Endothelial cell of umbilical vein (primary cell): Measurements from ENCODE around the gene ATG7. TPM values are rescaled to one million over a fixed set of nuclear protein-coding genes. Genes with fewer than 3 reads are reported as not detected.

Experiments
- BruUV-seq: library from RNA; stranded (reverse); fragments of 400-500 nt; replicated peaks from 2 replicates; lab custom pipeline; 2021; lab: Mats Ljungman, UMichigan
- CTCF ChIA-PET: fragments of 300-600, 350-600 bp; sonication (Branson Sonifier 250); formaldehyde crosslinking; loops from one replicate; lab custom pipeline; 2021; ENCODE audit warnings: antibody characterized with exemption, inconsistent platforms; lab: Charles Lee
- POLR2A ChIA-PET: fragments of 300-600, 350-600 bp; sonication (Branson Sonifier 250); formaldehyde crosslinking; loops from one replicate; lab custom pipeline; 2021; ENCODE audit warnings: antibody characterized with exemption, inconsistent platforms; lab: Charles Lee
- DNase-seq: peaks from one replicate; pipeline ENCODE4 v3.0.0-alpha.2; 2011; ENCODE audit warnings: low read depth, low spot score
- FAIRE-seq: peaks from 2 replicates; lab custom pipeline; 2011; peaks lifted over from hg19 to GRCh38; lab: Jason Lieb, UNC
- H2AFZ ChIP-seq: 2 replicates; pipeline ENCODE4 v1.6.0; 2012; ENCODE audit warnings: low read depth, low read length, control low read depth, inconsistent platforms
- H3K27ac ChIP-seq: 2 replicates; pipeline ENCODE4 v1.5.1; 2011; ENCODE audit warnings: low read depth, mild to moderate bottlenecking, control low read depth, low read length, moderate library complexity; ENCODE audit not compliant: insufficient read depth
- H3K27me3 ChIP-seq, 2 experiments: 2 replicates each; pipeline versions ENCODE4 v1.6.0 to v1.6.1; 2011; ENCODE audit warnings: low read length in 2 of 2, mixed read lengths in 1 of 2; ENCODE audit not compliant: control insufficient read depth in 2 of 2, insufficient read depth in 2 of 2
- H3K36me3 ChIP-seq, 2 experiments: 2 replicates in 1 of 2; 3 replicates in 1 of 2; pipeline ENCODE4 v1.5.1; 2011; ENCODE audit warnings: low read length in 2 of 2, mild to moderate bottlenecking in 1 of 2, moderate library complexity in 1 of 2; ENCODE audit not compliant: control insufficient read depth in 2 of 2, insufficient read depth in 2 of 2; ENCODE audit errors: extremely low read depth in 1 of 2
- H3K4me1 ChIP-seq: 3 replicates; pipeline ENCODE4 v1.5.1; 2011; ENCODE audit warnings: mild to moderate bottlenecking, low read length; ENCODE audit not compliant: control insufficient read depth, insufficient read depth; ENCODE audit errors: extremely low read depth
- H3K4me2 ChIP-seq: 2 replicates; pipeline ENCODE4 v1.6.1; 2011; ENCODE audit warnings: low read length, control low read depth, mixed read lengths; ENCODE audit not compliant: insufficient read depth
- H3K4me3 ChIP-seq, 3 experiments: fragments of 200-600 bp in 1 of 3; sonication (generic), shearing (Covaris generic) in 1 of 3; replicated peaks in 1 of 3; 2 replicates each; pipeline ENCODE4 v1.5.1; 2011 to 2016; ENCODE audit warnings: control low read depth in 3 of 3, low read length in 3 of 3, mild to moderate bottlenecking in 2 of 3, inconsistent platforms in 1 of 3, low read depth in 1 of 3, moderate library complexity in 1 of 3; ENCODE audit not compliant: insufficient read depth in 1 of 3
- H3K79me2 ChIP-seq: 2 replicates; pipeline ENCODE4 v1.6.0; 2012; ENCODE audit warnings: low read length, inconsistent platforms; ENCODE audit not compliant: control insufficient read depth, insufficient read depth
- H3K9ac ChIP-seq: replicated peaks from 2 replicates; pipeline ENCODE3; 2011; ENCODE audit warnings: low read length, control low read depth; ENCODE audit not compliant: insufficient read depth; ENCODE audit errors: extremely low read depth
- H3K9me1 ChIP-seq: replicated peaks from 3 replicates; pipeline ENCODE4 v1.6.0; 2011; ENCODE audit warnings: mild to moderate bottlenecking, low read length; ENCODE audit not compliant: control insufficient read depth, insufficient read depth; ENCODE audit errors: extremely low read depth
- H3K9me3 ChIP-seq: replicated peaks from 2 replicates; pipeline ENCODE4 v1.5.1; 2012; ENCODE audit warnings: low read length, inconsistent platforms; ENCODE audit not compliant: control insufficient read depth, insufficient read depth
- H4K20me1 ChIP-seq: replicated peaks from 2 replicates; pipeline ENCODE3; 2011; ENCODE audit warnings: mild to moderate bottlenecking, low read length; ENCODE audit not compliant: control insufficient read depth, insufficient read depth; ENCODE audit errors: extremely low read depth
- EZH2 ChIP-seq: IDR thresholded peaks from 2 replicates; pipeline ENCODE4 v1.6.1; 2012; ENCODE audit warnings: borderline replicate concordance, low read depth, mild to moderate bottlenecking, moderate library complexity, low read length, inconsistent platforms; ENCODE audit not compliant: severe bottlenecking
- FOS ChIP-seq: IDR thresholded peaks from 2 replicates; pipeline ENCODE4 v1.6.1; 2011; ENCODE audit warnings: mild to moderate bottlenecking, low read length, moderate library complexity, borderline replicate concordance; ENCODE audit not compliant: insufficient read depth
- GATA2 ChIP-seq: IDR thresholded peaks from 2 replicates; pipeline ENCODE4 v1.7.0; 2011; ENCODE audit warnings: low read depth, mild to moderate bottlenecking, moderate library complexity, mixed read lengths, low read length; ENCODE audit not compliant: insufficient read length, insufficient read depth
- JUN ChIP-seq: IDR thresholded peaks from 2 replicates; pipeline ENCODE4 v1.6.1; 2011; ENCODE audit warnings: borderline replicate concordance, low read depth; ENCODE audit not compliant: insufficient read length, insufficient read depth
- MYC ChIP-seq: IDR thresholded peaks from one replicate; pipeline ENCODE4 v1.6.1; 2011; ENCODE audit warnings: mild to moderate bottlenecking, low read depth, low read length
- POLR2A ChIP-seq: IDR thresholded peaks from 2 replicates; pipeline ENCODE4 v1.6.1; 2012; ENCODE audit warnings: low read depth, mild to moderate bottlenecking, control low read depth, low read length
- POLR2AphosphoS5 ChIP-seq: IDR thresholded peaks from 2 replicates; pipeline ENCODE4 v1.6.1; 2012; ENCODE audit warnings: low read depth, mild to moderate bottlenecking, control low read depth, low read length, moderate library complexity; ENCODE audit not compliant: insufficient read depth
- dilution Hi-C: fragments of 300-500 bp; cut with MboI; formaldehyde crosslinking; loops from one replicate; pipeline ENCODE4 v1.15.0; 2019; ENCODE audit warnings: low sequenced_read_pairs; ENCODE audit not compliant: extremely low pct_ligation_motif_present
- intact Hi-C: fragments of 100-400 bp; cut with micrococcal nuclease; formaldehyde crosslinking; loops from one replicate; pipeline ENCODE4 v1.10.0; 2022
- polyA plus RNA-seq, 4 experiments: library from polyadenylated mRNA; depleted of rRNA in 3 of 4; stranded (reverse) in 3 of 4; unstranded in 1 of 4; fragments of >200 nt; gene quantifications; 2 replicates each; pipeline versions ENCODE4 v1.2.1 to v1.2.3, GENCODE V29; 2011 to 2012; ENCODE audit warnings: missing spikeins in 1 of 4
- total RNA-seq: library from RNA; stranded (reverse); gene quantifications from 2 replicates; pipeline ENCODE4 v1.2.3, GENCODE V29; 2021
- TF ChIP-seq, protein P1 (sequence below): IDR thresholded peaks from 2 replicates; pipeline ENCODE4 v1.6.1; 2011; ENCODE audit not compliant: insufficient read depth, insufficient read length
- TF ChIP-seq, protein P2 (sequence below), 2 donors: IDR thresholded peaks; 1 replicate in 1 of 2; 2 replicates in 1 of 2; pipeline ENCODE4 v1.5.1; 2011; ENCODE audit warnings: low read length in 2 of 2, mild to moderate bottlenecking in 2 of 2, moderate library complexity in 2 of 2, control low read depth in 1 of 2, inconsistent platforms in 1 of 2, low read depth in 1 of 2; ENCODE audit not compliant: insufficient read depth in 1 of 2; ENCODE audit errors: extremely low read depth in 1 of 2

The ATG7 gene
- total and polyA plus RNA-seq, 2 donors (not counting 3 experiments of a cell fraction or from before 2014, with no cell fraction given): 30.8 to 48.3 TPM

DNA sequence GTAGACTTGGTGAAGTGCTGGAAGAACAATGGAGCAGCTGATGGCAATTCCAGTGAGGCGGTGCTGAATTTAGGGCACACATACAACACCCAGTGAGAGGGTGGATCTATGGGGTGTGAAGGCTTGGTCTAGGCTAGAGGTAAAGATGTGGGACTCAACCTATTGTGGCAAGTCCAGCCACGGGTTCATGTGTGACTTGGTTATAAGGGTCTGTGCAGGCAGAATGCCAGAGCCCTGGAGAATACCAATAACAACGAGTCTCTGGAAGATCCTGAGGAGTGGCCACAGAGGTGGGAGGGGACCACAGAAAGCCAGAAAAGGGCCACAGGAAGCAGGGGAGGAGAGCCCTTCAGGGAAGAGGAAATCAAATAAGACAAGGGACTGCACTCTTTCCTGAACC is 316.6 kb downstream of the ATG7 start:
- dilution Hi-C loops: no loop called here
- no peak for DNase-seq

More for the DNA sequence above, 316.6 kb downstream of the ATG7 start:
- peaks cover 9% of the 10 kb centered on the region for H4K20me1 ChIP-seq
- TF ChIP-seq, protein P1, sequence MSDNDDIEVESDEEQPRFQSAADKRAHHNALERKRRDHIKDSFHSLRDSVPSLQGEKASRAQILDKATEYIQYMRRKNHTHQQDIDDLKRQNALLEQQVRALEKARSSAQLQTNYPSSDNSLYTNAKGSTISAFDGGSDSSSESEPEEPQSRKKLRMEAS: no peak
- TF ChIP-seq GATA2 (no peak), EZH2 (no peak), FOS (no peak), JUN (no peak), POLR2AphosphoS5 (no peak), POLR2A (no peak), MYC (no peak)
- TF ChIP-seq, protein P2, sequence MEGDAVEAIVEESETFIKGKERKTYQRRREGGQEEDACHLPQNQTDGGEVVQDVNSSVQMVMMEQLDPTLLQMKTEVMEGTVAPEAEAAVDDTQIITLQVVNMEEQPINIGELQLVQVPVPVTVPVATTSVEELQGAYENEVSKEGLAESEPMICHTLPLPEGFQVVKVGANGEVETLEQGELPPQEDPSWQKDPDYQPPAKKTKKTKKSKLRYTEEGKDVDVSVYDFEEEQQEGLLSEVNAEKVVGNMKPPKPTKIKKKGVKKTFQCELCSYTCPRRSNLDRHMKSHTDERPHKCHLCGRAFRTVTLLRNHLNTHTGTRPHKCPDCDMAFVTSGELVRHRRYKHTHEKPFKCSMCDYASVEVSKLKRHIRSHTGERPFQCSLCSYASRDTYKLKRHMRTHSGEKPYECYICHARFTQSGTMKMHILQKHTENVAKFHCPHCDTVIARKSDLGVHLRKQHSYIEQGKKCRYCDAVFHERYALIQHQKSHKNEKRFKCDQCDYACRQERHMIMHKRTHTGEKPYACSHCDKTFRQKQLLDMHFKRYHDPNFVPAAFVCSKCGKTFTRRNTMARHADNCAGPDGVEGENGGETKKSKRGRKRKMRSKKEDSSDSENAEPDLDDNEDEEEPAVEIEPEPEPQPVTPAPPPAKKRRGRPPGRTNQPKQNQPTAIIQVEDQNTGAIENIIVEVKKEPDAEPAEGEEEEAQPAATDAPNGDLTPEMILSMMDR (IDR thresholded peaks at IDR 0.05; ENCODE audit: extremely low read depth in 1 of 2, insufficient read depth in 1 of 2, low read depth in 1 of 2, low read length in 2 of 2): no peak
- intact Hi-C loops: no loop called here
- no peaks in the 10 kb centered on the region for H3K9me1 ChIP-seq
- peaks cover 2 to 5% of the 10 kb centered on the region in 2 experiments for H3K36me3 ChIP-seq
- H3K4me2 ChIP-seq: no peak overlapping the region
- BruUV-seq: no TSS peak
- peaks cover 100% of the 10 kb centered on the region for H3K79me2 ChIP-seq
- H3K4me3 ChIP-seq: no peak overlapping the region
- ChIA-PET CTCF (no interaction called here), POLR2A (no interaction called here)
- H3K4me1 ChIP-seq: peaks cover 35% of the 10 kb centered on the region
- H3K27me3 ChIP-seq: no peaks in the 10 kb centered on the region
- no peaks in the 10 kb centered on the region for H3K9me3 ChIP-seq
- no peak overlapping the region for H3K27ac ChIP-seq
- no peak overlapping the region for H2AFZ ChIP-seq
- H3K9ac ChIP-seq: no peak overlapping the region
- FAIRE-seq: no peak
